SK-N-SH (cell line): Measurements from ENCODE around the gene NUTM2E. TPM values are rescaled to one million over a fixed set of nuclear protein-coding genes. Genes with fewer than 3 reads are reported as not detected.
"Not testable (repeated sequence)": the region's sequence is repeated elsewhere in the genome, so short reads cannot be mapped to it uniquely, and the experiment has no call there.

Experiments
- CTCF ChIA-PET: fragments of 300-600, 350-600 bp; formaldehyde crosslinking; extraction: SDS; loops from one replicate; lab custom pipeline; 2021; lab: Yijun Ruan, JAX
- POLR2A ChIA-PET: fragments of 350-600 bp; sonication (Branson Sonifier 250); formaldehyde crosslinking; extraction: SDS; loops from one replicate; lab custom pipeline; 2020; ENCODE audit warnings: antibody characterized with exemption, inconsistent platforms; lab: Yijun Ruan, JAX
- DNase-seq: peaks from one replicate; pipeline ENCODE4 v3.0.0; 2012
- H2AFZ ChIP-seq: fragments of 200-600 bp; sonication (generic); 2 replicates; pipeline ENCODE4 v1.8.1; 2016; ENCODE audit warnings: antibody characterized with exemption, mild to moderate bottlenecking, low read depth
- H3F3A ChIP-seq: fragments of 200-600 bp; sonication (generic); replicated peaks from 2 replicates; pipeline ENCODE3; 2016; ENCODE audit warnings: antibody characterized with exemption, mild to moderate bottlenecking; ENCODE audit not compliant: insufficient read depth
- H3K27ac ChIP-seq, 2 experiments: fragments of 200-500 bp in 1 of 2; fragments of 200-600 bp in 1 of 2; sonication (Bioruptor generic) in 1 of 2; sonication (generic), shearing (Covaris generic) in 1 of 2; 2 replicates each; pipeline versions ENCODE4 v1.5.1 to v1.6.1; 2014 to 2016; ENCODE audit warnings: low read depth in 2 of 2, inconsistent platforms in 1 of 2, low read length in 1 of 2, mild to moderate bottlenecking in 1 of 2, mixed read lengths in 1 of 2
- H3K27me3 ChIP-seq: fragments of 200-600 bp; sonication (generic), shearing (Covaris generic); 2 replicates; pipeline ENCODE4 v1.6.1; 2016; ENCODE audit warnings: mixed run types; ENCODE audit not compliant: insufficient read depth
- H3K36me3 ChIP-seq, 2 experiments: fragments of 200-500 bp in 1 of 2; fragments of 200-600 bp in 1 of 2; sonication (Bioruptor generic) in 1 of 2; sonication (generic) in 1 of 2; replicated peaks in 1 of 2; 2 replicates each; pipeline versions ENCODE3 to v1.5.1; 2014 to 2016; ENCODE audit warnings: low read length in 1 of 2, mild to moderate bottlenecking in 1 of 2; ENCODE audit not compliant: insufficient read depth in 2 of 2, control insufficient read depth in 1 of 2
- H3K4me1 ChIP-seq, 2 experiments: fragments of 200-500 bp in 1 of 2; fragments of 200-600 bp in 1 of 2; sonication (Bioruptor generic) in 1 of 2; sonication (generic), shearing (Covaris generic) in 1 of 2; 2 replicates each; pipeline versions ENCODE4 v1.5.1 to v1.6.1; 2014 to 2016; ENCODE audit warnings: low read depth in 1 of 2, low read length in 1 of 2, mixed run types in 1 of 2; ENCODE audit not compliant: insufficient read depth in 2 of 2, control insufficient read depth in 1 of 2
- H3K4me2 ChIP-seq: fragments of 200-600 bp; sonication (generic), shearing (Covaris generic); 2 replicates; pipeline ENCODE4 v1.6.1; 2017; ENCODE audit warnings: mixed run types
- H3K4me3 ChIP-seq, 2 experiments: fragments of 200-500 bp in 1 of 2; fragments of 200-600 bp in 1 of 2; sonication (Bioruptor generic) in 1 of 2; sonication (generic), shearing (Covaris generic) in 1 of 2; 2 replicates each; pipeline versions ENCODE4 v1.5.1 to v1.8.1; 2014 to 2016; ENCODE audit warnings: low read depth in 2 of 2, inconsistent platforms in 1 of 2, low read length in 1 of 2, mild to moderate bottlenecking in 1 of 2, mixed read lengths in 1 of 2, moderate library complexity in 1 of 2
- H3K79me2 ChIP-seq: fragments of 200-600 bp; sonication (generic); 2 replicates; pipeline ENCODE4 v1.8.1; 2017; ENCODE audit warnings: mild to moderate bottlenecking; ENCODE audit not compliant: insufficient read depth
- H3K9ac ChIP-seq: fragments of 200-600 bp; sonication (generic); 2 replicates; pipeline ENCODE4 v1.6.1; 2017; ENCODE audit warnings: mixed run types
- H3K9me2 ChIP-seq: fragments of 200-600 bp; sonication (generic); 2 replicates; pipeline ENCODE4 v1.6.1; 2017; ENCODE audit warnings: mixed run types
- H3K9me3 ChIP-seq: fragments of 200-600 bp; sonication (generic); 2 replicates; pipeline ENCODE4 v1.6.1; 2017; ENCODE audit warnings: mixed run types, mild to moderate bottlenecking, moderate library complexity
- H4K20me1 ChIP-seq: fragments of 200-600 bp; sonication (generic); 2 replicates; pipeline ENCODE4 v1.6.1; 2017; ENCODE audit warnings: mild to moderate bottlenecking, mixed run types; ENCODE audit not compliant: insufficient read depth
- WGBS: methylation state at CpG from one replicate; pipeline ENCODE4 v1.1.6; 2017; ENCODE audit warnings: low lambda C conversion rate; 5-methylcytosine and 5-hydroxymethylcytosine counted together
- polyA plus RNA-seq, 3 experiments: library from polyadenylated mRNA; depleted of rRNA; stranded (reverse); fragments of >200 nt; gene quantifications; 2 replicates each; pipeline ENCODE4 v1.2.3, GENCODE V29; 2012
- TF ChIP-seq, protein P1 (sequence below): fragments of 200-600 bp; sonication (generic); IDR thresholded peaks from 2 replicates; pipeline ENCODE4 v1.6.1; 2017; ENCODE audit warnings: antibody characterized with exemption, mild to moderate bottlenecking, moderate library complexity

Gene NUTM2E
- polyA plus RNA-seq, 1 of the 3 experiments (the other 2 are of a cell fraction) = 0.05 TPM

- H3K79me2 ChIP-seq, H3K27me3 ChIP-seq, H3K9me2 ChIP-seq, H3K9ac ChIP-seq, H3F3A ChIP-seq, H4K20me1 ChIP-seq, H3K4me2 ChIP-seq, CTCF ChIA-PET, H3K9me3 ChIP-seq, H3K36me3 ChIP-seq, H3K4me1 ChIP-seq, H3K27ac ChIP-seq, POLR2A ChIA-PET, DNase-seq, H3K4me3 ChIP-seq, H2AFZ ChIP-seq: not testable (repeated sequence)
- WGBS = no CpG with 5 or more reads among the region's 16 CpGs
These were observed 11.9 kb downstream of the NUTM2E start for GRCh38 chr10:79838441-79838840.

GRCh38 chr10:79853191-79853854 is 26.8 kb downstream of the NUTM2E start:
- H3K36me3 ChIP-seq, H2AFZ ChIP-seq, POLR2A ChIA-PET, H3K27ac ChIP-seq, CTCF ChIA-PET, H3K79me2 ChIP-seq, H3F3A ChIP-seq, H3K4me2 ChIP-seq, H3K9ac ChIP-seq, H3K9me3 ChIP-seq, H3K27me3 ChIP-seq, H3K4me3 ChIP-seq, H3K4me1 ChIP-seq, DNase-seq, H4K20me1 ChIP-seq, H3K9me2 ChIP-seq: not testable (repeated sequence)
- 20% methylated on average over 2 of the region's 8 CpGs for WGBS

- H2AFZ ChIP-seq, DNase-seq, H3K4me3 ChIP-seq, H4K20me1 ChIP-seq, H3F3A ChIP-seq, CTCF ChIA-PET, H3K4me2 ChIP-seq, H3K79me2 ChIP-seq, POLR2A ChIA-PET, H3K36me3 ChIP-seq, H3K9me3 ChIP-seq, H3K4me1 ChIP-seq, H3K9me2 ChIP-seq, H3K27me3 ChIP-seq, H3K9ac ChIP-seq, H3K27ac ChIP-seq: not testable (repeated sequence)
- no CpG with 5 or more reads among the region's 1 CpG for WGBS
These were observed 35.7 kb downstream of the NUTM2E start for GRCh38 chr10:79862269-79862668.

DNA sequence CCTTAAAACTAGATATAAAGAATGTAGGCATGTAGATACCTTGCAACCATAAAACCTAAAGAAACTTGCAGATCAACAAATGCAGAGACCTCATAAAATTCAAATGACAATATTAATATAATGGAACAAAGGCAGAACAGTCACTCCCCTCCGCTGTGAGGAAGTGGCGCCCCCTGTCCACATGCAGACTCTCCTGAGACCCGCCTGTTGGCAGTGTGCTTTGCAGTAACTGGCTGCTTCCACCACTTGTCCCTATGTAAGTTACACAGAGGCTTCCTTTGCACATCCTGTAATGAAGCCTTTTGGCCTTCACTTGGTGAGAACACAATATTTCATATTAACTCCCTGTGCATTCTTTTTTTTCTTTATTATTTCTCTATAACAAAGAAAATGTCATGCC is 36.3 kb downstream of the NUTM2E start:
- H3K4me1 ChIP-seq, H3K27ac ChIP-seq, H3K4me3 ChIP-seq, H3K36me3 ChIP-seq, H2AFZ ChIP-seq, DNase-seq, H3K9me3 ChIP-seq, H4K20me1 ChIP-seq, H3K4me2 ChIP-seq, CTCF ChIA-PET, H3K27me3 ChIP-seq, H3K9me2 ChIP-seq, H3K79me2 ChIP-seq, POLR2A ChIA-PET, H3K9ac ChIP-seq, H3F3A ChIP-seq: not testable (repeated sequence)
- 60% methylated on average over 1 of the region's 3 CpGs for WGBS
- TF ChIP-seq, protein P1, sequence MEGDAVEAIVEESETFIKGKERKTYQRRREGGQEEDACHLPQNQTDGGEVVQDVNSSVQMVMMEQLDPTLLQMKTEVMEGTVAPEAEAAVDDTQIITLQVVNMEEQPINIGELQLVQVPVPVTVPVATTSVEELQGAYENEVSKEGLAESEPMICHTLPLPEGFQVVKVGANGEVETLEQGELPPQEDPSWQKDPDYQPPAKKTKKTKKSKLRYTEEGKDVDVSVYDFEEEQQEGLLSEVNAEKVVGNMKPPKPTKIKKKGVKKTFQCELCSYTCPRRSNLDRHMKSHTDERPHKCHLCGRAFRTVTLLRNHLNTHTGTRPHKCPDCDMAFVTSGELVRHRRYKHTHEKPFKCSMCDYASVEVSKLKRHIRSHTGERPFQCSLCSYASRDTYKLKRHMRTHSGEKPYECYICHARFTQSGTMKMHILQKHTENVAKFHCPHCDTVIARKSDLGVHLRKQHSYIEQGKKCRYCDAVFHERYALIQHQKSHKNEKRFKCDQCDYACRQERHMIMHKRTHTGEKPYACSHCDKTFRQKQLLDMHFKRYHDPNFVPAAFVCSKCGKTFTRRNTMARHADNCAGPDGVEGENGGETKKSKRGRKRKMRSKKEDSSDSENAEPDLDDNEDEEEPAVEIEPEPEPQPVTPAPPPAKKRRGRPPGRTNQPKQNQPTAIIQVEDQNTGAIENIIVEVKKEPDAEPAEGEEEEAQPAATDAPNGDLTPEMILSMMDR = peak; percentile 7; the same call in 1 of the 2 replicates

- POLR2A ChIA-PET, H3K9me2 ChIP-seq, H3K4me3 ChIP-seq, H3K4me2 ChIP-seq, H4K20me1 ChIP-seq, DNase-seq, H3K9me3 ChIP-seq, H3K27me3 ChIP-seq, H3K36me3 ChIP-seq, H3K27ac ChIP-seq, H3K79me2 ChIP-seq, CTCF ChIA-PET, H3K9ac ChIP-seq, H2AFZ ChIP-seq, H3K4me1 ChIP-seq, H3F3A ChIP-seq: not testable (repeated sequence)
- 66% methylated on average over 3 of the region's 9 CpGs for WGBS
These were observed 40.5 kb downstream of the NUTM2E start for GRCh38 chr10:79866903-79867551.

DNA sequence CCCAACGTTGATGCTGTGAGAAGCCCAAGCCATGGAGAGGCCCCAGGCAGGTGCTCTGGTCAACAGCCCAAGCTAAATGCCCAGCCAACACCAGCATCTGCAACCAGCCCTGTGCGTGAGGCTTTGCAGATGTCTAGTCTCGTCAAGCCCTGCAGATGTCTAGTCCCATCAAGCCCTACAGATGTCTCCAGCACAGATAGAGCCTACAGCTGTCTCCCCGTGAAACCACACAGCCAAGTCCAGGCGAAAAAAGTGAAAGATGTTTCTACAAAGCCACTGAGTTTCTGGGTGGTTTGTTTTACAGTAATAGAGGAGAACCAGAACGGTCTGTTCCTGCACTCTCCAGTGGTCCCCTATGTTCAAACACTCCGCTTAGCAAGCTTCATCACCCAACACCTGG is 41.5 kb downstream of the NUTM2E start:
- DNase-seq, H3K9me3 ChIP-seq, H3K4me3 ChIP-seq, H3K9me2 ChIP-seq, H3K27ac ChIP-seq, H4K20me1 ChIP-seq, H3F3A ChIP-seq, H3K36me3 ChIP-seq, H3K4me2 ChIP-seq, H3K4me1 ChIP-seq, H3K27me3 ChIP-seq, H2AFZ ChIP-seq, CTCF ChIA-PET, POLR2A ChIA-PET, H3K9ac ChIP-seq, H3K79me2 ChIP-seq: not testable (repeated sequence)
- WGBS = 17% methylated on average over 1 of the region's 7 CpGs
